Measurements from ENCODE around the gene F3.
A peak's percentile ranks its signal among the peaks of the same experiment; 100 is the strongest.

Gene F3

DNA sequence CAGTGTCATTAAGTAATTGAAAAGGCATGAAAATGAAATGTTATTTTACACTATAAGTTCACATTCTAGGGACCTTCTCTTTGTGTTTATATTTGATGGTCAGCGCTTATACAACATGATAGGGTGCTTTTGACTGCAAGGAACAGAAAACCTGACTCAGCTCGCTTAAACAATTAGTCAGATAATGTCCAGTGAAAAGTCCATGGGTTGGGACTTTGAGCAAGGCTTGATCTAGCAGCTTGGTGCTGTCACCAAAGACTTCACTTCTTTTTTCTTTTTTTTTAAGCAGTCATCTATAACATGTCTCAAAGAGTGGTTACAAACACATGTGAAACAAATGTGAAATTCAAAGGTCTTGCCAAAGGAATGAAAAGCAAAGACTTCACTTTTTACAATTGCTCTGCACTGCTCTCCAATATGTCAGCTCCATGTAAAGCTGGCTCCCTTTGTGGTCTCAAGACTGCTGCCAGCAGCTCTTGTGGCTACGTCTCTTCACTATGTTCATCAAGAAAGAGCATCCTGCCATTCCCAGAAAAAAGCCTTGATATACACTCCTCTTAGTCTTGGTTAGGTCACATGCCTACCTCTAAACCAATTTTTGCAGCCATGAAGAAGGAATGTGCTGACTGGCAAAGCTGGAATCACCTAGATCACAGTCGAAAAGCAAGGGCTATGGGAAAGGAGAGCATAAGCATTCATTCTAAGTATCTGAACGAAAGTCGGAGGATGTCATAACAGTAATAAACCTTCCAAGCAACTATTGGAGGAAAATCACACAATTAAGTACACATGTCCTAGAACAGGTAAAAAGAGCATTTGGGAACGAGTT, 15.2 kb downstream of the F3 start:
- no peak for DNase-seq

DNA sequence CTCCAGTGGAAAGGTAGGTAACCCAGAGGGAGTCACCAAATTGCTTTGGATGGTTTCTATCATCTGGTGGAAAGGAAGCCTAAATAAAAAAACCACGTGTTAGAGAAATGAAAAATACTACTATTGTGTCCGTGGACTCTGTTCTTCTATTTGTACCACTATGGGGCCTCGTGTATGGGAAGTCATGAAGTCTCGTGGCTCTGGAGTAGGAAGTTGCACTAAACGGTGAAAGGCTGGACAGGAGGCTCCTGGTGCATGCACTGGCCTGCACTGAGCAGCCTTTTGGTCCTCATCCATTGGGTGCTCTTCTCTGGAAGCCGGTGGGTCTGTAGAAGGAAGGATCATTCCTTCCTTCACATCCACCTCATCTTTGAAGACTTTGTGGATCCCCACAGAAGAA, 17.0 kb downstream of the F3 start:
- DNase-seq = no peak

DNA sequence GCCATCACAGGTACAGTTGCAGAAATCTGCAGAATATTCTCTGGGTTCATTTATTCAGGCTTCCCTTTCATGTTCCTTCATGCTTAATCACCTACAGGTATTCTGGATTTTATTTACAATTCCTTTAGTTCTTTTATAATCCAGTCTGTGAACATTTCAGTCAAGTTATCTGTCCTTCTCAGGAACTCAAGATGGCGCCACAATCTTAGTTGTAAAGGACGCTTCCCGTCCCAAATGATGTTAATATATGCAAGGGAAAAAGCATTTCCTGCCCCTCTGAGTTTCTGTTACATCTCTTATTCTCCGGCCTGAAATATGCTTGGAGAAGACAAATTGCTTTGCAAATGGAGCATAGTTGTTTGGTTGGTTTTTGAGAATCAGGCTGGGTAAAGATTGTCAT, 19.3 kb downstream of the F3 start:
- no peak for DNase-seq

DNA sequence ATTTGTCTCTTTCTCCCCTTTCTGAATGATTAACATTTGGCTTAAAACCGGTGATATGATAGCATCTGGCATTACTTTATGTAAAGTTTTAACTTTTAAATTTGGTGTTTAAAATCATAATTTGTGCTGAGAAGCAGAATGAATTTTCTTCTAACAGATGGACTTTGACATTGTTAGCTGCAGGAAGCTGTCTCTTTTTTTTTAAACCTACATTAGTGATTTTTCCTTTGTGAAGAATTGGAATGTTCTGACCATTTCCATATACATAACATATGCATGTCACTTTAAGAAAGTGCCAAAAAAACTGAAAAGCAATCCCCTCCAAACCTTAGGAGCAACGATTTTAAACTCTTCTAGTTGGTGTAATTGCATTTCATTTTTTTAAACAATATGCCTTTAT, 22.2 kb downstream of the F3 start:
- DNase-seq = no peak

DNA sequence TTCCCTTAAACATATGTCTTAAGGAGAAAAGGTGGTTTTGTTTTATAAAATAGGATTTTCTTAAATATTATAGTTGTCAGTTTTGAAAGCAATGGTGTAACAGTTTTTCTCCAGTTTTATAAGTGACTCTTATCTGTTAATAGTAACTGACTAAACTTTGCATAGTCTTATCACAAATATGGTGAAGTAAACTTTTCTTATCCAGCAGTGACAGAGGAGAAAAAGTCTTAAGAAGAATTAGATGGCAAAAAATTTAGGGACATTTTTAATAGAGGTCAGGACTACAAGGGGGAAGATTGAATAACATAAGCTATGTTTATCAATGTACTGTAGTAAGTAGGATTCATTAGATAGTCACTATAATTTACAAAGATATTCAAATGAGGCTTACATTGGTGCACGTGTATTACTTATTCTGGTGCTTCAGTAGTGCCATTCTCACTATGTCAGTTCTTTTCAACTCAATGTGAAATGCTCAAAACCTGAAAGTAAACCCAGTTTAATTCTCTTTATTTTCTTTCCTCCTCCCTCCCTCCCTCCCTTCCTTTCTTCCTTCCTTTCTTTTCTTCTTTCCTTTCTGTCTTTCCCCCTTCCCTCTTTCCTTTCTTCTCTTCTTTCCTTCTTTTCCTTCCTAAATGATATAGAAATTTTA, 26.1 kb downstream of the F3 start:
- no peak for DNase-seq

DNA sequence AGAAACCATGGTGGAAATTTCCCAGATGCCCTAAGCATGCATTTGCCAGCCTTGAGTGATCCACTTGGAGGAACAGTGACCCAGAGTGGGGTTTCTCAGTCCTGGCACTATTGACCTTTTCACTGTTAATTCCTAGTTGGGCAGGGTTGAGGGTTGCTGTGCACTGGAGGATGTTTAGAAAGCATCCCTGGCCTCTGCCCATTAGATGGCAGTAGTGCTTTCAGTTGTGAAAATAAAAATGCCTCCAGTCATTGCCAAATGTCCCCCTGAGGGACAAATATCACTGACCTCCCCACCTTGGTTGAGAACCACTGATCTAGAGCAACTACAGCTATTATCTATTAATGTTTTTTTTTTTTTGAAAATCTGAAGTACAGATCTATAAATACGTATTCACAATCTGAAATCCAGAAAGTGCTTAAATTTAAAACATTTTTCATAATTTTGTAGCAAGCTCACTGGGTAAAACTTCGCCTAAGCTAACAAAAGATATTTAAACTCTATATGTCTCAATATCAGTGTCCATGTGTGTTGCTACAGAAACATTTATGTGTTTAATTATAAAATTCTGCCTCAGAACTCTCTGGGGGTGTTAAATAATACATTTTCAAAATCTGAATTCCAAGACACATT, 27.3 kb downstream of the F3 start:
- no peak for DNase-seq

DNA sequence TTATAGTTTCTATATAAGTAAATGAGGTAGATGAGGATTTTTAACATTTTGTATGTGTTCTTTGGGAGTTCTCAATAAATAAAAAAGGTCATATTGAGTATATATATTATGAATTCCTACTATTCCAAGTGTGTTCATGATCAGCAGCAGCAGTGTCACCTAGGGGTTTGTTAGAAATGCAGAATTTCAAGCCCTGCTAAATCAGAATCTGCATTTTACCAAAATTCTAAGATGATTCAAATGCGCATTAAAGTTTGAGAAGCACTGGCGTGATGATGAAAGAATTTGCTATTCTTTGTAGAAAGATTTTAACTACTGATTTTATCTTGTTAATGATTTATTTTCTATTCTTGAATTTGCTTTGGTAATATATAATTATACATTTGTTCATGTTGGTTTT, 28.7 kb downstream of the F3 start:
- DNase-seq = no peak

DNA sequence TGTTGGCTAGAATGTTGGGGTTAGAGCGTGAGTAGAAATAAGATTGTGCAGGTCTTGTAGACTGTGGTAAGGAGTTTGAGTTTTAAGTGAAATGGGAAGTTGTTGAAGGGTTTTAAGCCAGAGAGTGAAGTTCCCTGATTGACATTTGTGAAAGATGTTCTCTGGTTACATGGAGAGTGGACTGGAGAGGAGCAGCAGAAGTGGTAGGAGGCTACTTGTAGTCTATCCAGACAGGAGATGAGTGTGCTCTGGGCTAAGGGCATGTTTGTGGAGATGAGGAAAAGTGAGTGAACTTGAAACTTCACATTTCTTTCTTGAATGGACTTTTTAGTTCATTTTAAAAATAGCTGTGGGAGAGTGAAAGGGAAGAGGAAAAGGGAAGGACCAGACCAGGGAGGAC, 37.0 kb downstream of the F3 start:
- no peak for DNase-seq

DNA sequence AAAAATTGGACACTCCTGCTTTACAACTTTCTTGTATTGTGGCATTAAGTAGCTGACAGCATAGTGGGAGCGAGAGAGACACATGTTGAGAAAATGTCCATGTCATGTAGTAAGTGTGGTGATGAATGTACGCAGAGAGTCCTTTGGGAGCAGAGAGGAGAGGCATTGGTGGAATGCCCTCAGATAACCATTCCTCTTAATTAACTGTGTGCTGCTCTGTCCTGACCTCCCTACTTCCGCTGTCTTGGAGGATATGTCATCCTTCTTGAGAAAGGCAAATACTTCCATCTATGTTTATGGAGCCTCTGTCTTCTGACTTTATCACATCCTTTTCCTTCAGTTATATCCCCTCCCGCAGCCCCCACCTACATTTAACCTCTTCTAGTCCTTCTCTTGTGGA, 38.4 kb downstream of the F3 start:
- no peak for DNase-seq

DNA sequence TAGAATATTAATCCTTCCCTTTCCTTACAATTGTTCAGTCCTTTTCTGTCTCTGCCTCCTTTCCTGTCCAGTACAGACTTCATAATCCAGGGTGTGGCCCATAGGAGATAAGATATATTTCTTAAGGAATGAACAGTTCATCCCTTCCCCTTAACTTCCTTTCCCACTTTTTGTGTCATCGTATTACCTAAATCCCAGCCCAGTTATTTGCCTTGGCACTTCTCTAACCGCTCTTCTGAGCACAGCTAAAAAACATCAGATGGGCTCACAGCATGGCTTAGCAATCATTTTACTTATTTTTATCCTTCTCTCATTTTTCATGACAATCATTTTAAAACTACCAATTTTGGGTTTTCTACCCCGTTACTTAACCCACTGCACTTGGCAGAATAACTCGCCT, 39.6 kb downstream of the F3 start:
- DNase-seq = no peak

DNA sequence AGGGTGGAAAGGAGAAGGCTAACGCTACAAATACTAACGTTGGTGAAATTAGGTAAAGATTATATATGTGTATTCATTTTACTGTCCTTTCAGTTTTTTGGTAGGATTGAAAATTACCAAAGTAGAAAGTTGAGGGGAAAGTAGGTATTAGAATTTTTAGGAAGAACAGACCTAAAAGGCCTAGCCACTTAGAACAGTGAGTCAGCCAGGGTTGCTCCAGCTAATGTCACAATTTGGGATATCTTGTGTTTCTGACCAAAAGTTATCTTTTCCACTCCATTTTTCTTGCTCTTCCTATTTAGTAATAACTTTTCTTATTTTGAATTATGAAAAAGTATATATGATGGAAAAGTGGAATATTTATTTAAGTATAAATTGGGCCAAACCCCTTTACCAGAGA, 40.1 kb downstream of the F3 start:
- no peak for DNase-seq

DNA sequence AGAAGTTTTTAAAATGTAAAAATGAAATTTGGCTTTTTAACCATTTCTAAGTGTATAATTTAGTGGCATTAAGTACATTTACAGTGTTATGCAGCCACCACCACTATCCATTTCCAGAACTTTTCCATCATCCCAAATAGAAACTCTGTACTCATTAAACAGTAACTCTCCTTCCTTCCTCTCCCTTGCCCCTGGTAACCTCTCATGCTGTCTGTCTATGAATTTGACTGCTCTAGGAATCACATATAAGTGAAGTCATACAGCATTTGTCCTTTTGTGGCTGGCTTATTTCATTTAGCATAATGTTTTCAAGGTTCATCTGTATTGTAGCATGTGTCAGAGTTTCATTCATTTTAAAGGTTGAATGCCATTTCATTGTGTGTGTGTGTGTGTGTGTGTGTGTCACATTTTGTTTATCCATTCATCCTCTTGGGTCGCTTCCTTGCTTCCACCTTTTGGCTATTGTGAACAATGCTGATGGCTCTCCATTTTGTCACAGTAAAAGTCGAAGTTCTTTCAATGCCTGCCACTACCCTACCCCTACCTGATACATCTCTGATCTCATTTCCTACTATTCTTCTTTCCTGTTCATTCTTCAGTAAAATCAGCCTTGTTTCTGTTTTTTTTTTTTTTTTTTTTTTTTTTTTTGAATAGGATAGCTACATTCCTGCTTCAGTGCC, 45.3 kb downstream of the F3 start:
- no peak for DNase-seq

DNA sequence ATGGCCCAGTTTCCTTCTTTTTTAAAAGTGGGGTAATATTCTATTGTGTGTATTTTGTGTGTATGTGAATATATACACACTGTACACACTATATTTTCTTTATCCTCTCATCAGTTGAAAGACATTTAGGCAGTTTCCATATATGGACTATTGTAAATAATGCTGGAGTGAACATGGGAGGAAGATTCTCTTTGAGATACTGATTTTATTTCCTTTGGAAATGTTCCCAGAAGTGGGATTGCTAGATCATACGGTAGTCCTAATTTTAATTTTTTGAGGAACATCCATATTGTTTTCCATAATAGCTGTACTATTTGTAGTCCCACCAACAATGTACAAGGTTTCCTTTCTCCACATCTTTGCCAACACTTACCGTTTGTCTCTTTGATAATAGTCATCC, 51.0 kb downstream of the F3 start:
- DNase-seq = no peak

DNA sequence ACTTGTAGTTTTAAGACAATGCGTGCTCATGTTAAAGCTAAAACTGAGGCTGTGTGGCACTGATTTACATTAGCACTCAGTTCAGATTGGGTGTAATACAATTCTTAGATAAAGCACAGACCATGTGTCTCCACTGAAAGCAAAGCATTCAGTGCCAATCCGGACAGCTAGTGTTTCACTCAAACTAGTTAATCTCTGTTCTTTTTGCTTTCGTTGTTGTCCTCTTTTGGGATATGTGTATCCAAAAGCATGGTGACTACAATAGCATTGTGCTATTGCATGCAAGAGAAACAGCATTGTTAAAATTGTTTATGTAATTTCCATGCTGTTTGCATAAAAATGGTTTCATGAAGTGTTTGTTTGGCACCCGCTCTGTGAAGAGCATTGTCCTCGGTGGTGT, 54.6 kb downstream of the F3 start:
- DNase-seq = no peak

DNA sequence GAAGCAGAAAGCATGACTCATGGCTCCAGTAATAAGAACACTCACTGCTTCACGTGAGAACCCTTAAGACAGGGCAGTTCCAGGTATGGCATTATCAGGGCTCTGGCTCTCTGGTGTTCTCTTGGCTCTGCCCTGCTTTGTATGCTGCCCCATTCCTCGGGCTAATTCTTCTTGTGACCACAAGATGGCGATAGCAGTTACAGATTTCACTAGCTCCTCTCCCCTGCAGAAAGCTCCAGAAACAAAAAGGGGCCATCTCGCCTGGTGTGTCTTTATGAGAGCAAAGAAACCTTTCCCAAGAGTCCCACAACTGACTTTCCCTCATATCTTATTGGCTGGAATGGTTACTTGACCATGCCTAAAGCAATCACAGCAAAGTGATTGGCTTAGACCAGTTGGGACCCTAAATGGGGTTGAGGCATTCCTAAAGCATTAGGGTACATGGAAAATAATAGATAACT, 60.1 kb downstream of the F3 start:
- peak; percentile 54 for DNase-seq

DNA sequence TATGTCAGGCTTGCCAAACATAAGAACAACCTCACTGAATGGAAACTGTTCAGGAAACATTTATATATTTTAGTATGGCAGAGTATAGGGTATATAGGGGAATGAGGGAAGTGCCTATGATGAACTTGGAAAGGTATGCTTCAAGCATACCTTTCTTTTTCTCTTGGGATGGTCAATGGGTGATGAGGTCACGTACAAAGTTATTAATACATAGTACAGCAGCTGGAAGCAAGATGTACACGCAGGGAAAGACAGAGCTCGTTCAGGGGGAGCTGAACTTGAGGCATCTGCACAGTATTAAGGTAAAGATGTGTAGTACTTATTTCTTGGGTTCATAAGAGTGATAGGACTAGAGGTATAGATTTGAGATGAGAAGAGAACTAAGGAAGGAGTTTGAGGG, 61.9 kb downstream of the F3 start:
- DNase-seq = no peak
